K562 (cell line): Measurements from ENCODE around the gene RAD50.

Source experiments
- ATF7 ChIP-seq: fragments of 450-650 bp; IDR thresholded peaks from 2 replicates; pipeline ENCODE4 v1.7.1; 2014; ENCODE audit warnings: mild to moderate bottlenecking, moderate library complexity
- BMI1 ChIP-seq: fragments of 150-350 bp; IDR thresholded peaks from 2 replicates; pipeline ENCODE4 v1.6.1; 2014; ENCODE audit warnings: low read length
- CREM ChIP-seq: IDR thresholded peaks from 2 replicates; pipeline ENCODE4 v1.6.1; 2014; ENCODE audit warnings: antibody characterized with exemption, low read depth
- CTCF ChIP-seq, 3 experiments: IDR thresholded peaks in 2 of 3; conservative IDR thresholded peaks in 1 of 3; 2 replicates each; pipeline ENCODE4 v1.5.1; 2011 to 2012; ENCODE audit warnings: low read length in 3 of 3, mild to moderate bottlenecking in 3 of 3, control low read depth in 2 of 3, improper control_type of control experiment in 1 of 3, inconsistent platforms in 1 of 3, low read depth in 1 of 3, mixed read lengths in 1 of 3, moderate library complexity in 1 of 3; ENCODE audit not compliant: insufficient read depth in 2 of 3
- E2F8 ChIP-seq: fragments of 450-650 bp; IDR thresholded peaks from 2 replicates; pipeline ENCODE4 v1.7.1; 2018; ENCODE audit warnings: mild to moderate bottlenecking, low read depth; ENCODE audit not compliant: partially characterized antibody
- EP300 ChIP-seq: IDR thresholded peaks from 2 replicates; pipeline ENCODE4 v1.6.1; 2012; ENCODE audit warnings: low read length, improper control_type of control experiment
- MAZ ChIP-seq, 2 experiments: fragments of 450-650 bp in 1 of 2; sonication (generic) in 1 of 2; formaldehyde crosslinking; IDR thresholded peaks in 1 of 2; conservative IDR thresholded peaks in 1 of 2; 2 replicates each; pipeline versions ENCODE4 v1.4.0 to v1.5.0; 2020; ENCODE audit warnings: mild to moderate bottlenecking in 1 of 2, missing genetic modification reagents in 1 of 2
- POLR2AphosphoS5 ChIP-seq: IDR thresholded peaks from 2 replicates; pipeline ENCODE4 v1.6.1; 2011; ENCODE audit warnings: mild to moderate bottlenecking, low read depth, low read length, moderate library complexity; ENCODE audit not compliant: control insufficient read depth, insufficient read depth
- SAFB2 ChIP-seq: fragments of 200-400 bp; formaldehyde crosslinking; IDR thresholded peaks from 2 replicates; pipeline ENCODE4 v1.6.1; 2018; ENCODE audit warnings: borderline replicate concordance, low read length, low read depth, moderate library complexity; ENCODE audit not compliant: severe bottlenecking
- SMAD3 ChIP-seq: fragments of 450-650 bp; formaldehyde crosslinking; conservative IDR thresholded peaks from 2 replicates; pipeline ENCODE4 v1.4.0; 2020; ENCODE audit warnings: mild to moderate bottlenecking
- ZNF232 ChIP-seq: sonication (generic); formaldehyde crosslinking; IDR thresholded peaks from 2 replicates; pipeline ENCODE4 v1.8.0; 2022; ENCODE audit warnings: mild to moderate bottlenecking, missing genetic modification reagents
- ZNF253 ChIP-seq: fragments of 250-450 bp; sonication (Bioruptor Pico); conservative IDR thresholded peaks from 2 replicates; pipeline ENCODE4 v1.6.1; 2021; ENCODE audit warnings: mild to moderate bottlenecking
- ZNF274 ChIP-seq: IDR thresholded peaks from 2 replicates; pipeline ENCODE4 v1.6.1; 2011; ENCODE audit warnings: low read depth, mild to moderate bottlenecking, low read length, moderate library complexity, borderline replicate concordance

DNA sequence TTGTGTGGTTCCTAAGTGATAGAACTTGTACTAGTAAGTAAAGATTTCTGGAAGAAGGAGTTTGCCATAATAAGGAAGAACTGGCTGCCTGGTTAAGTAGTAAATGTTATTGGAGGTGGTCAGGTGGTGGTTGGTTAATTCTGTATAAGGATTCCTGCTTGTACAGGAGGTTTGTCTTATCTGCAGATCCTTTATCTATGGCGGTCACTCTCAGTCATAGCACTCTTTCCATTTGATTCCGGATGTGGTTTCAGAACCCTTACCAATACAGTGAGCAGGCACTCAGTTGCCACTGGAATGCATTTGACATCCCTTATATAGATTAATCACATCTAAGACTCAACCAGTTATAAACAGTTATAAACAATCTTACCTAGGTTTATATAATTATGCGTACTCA is 50.3 kb downstream of the RAD50 start:
- TF ChIP-seq POLR2AphosphoS5, result no peak
- TF ChIP-seq MAZ (CRISPR knock-in tag; conservative IDR thresholded peaks at IDR 0.05 in 1 of 2, IDR thresholded peaks at IDR 0.05 in 1 of 2), result no peak
- no peak for TF ChIP-seq ZNF253 (CRISPR knock-in tag)
- no peak for TF ChIP-seq CREM
- no peak for TF ChIP-seq ATF7
- TF ChIP-seq E2F8, result no peak
- no peak for TF ChIP-seq BMI1
- TF ChIP-seq ZNF232 (CRISPR knock-in tag), result no peak
- TF ChIP-seq ZNF274, result no peak
- no peak for TF ChIP-seq EP300
- no peak for TF ChIP-seq SMAD3 (CRISPR knock-in tag)
- TF ChIP-seq SAFB2, result no peak
- TF ChIP-seq CTCF (IDR thresholded peaks at IDR 0.05 in 2 of 3, conservative IDR thresholded peaks at IDR 0.05 in 1 of 3; ENCODE audit: insufficient read depth in 2 of 3, low read depth in 1 of 3, low read length in 3 of 3), result no peak
